Measurements from ENCODE around the gene CYP4F8.

Gene CYP4F8

GRCh38 chr19:15614507-15615379, at the start of gene CYP4F8:
Gene CYP4F8, plus strand, starts transcription at chr19:15615218. Its CDS starts 399 bp downstream, at chr19:15615617.
- TF ChIP-seq CTCF (IDR thresholded peaks at IDR 0.05), result no peak

- no peak for TF ChIP-seq CTCF (IDR thresholded peaks at IDR 0.05)
These were observed 44.6 kb upstream of the CYP4F8 start for GRCh38 chr19:15570420-15570819.

- no peak for TF ChIP-seq CTCF (IDR thresholded peaks at IDR 0.05)
These were observed 39.6 kb upstream of the CYP4F8 start for GRCh38 chr19:15575406-15575805.

- TF ChIP-seq CTCF (IDR thresholded peaks at IDR 0.05), result no peak
These were observed 38.4 kb upstream of the CYP4F8 start for GRCh38 chr19:15576526-15577156.

GRCh38 chr19:15577184-15577771, 37.7 kb upstream of the CYP4F8 start:
- no peak for TF ChIP-seq CTCF (IDR thresholded peaks at IDR 0.05)

GRCh38 chr19:15583346-15583745, 31.7 kb upstream of the CYP4F8 start:
- TF ChIP-seq CTCF (IDR thresholded peaks at IDR 0.05), result no peak

- TF ChIP-seq CTCF (IDR thresholded peaks at IDR 0.05), result no peak
These were observed 30.9 kb upstream of the CYP4F8 start for GRCh38 chr19:15584095-15584494.
